Esophagus muscularis mucosa (tissue), 4 donors: Measurements from ENCODE around the gene PSAP.

Source experiments
- CTCF ChIP-seq, 3 experiments: fragments of 200-600 bp in 2 of 3; fragments of 450-650 bp in 1 of 3; sonication (generic) in 2 of 3; IDR thresholded peaks; one replicate each; pipeline ENCODE4 v1.5.1; 2017 to 2019; ENCODE audit warnings: antibody characterized with exemption in 3 of 3, mild to moderate bottlenecking in 2 of 3, moderate library complexity in 1 of 3
- EP300 ChIP-seq: sonication (generic); formaldehyde crosslinking; IDR thresholded peaks from one replicate; pipeline ENCODE4 v1.6.1; 2017; ENCODE audit warnings: antibody characterized with exemption
- POLR2A ChIP-seq: fragments of 450-650 bp; IDR thresholded peaks from one replicate; pipeline ENCODE4 v1.6.1; 2017; ENCODE audit warnings: antibody characterized with exemption, moderate library complexity, mild to moderate bottlenecking, low read depth
- POLR2AphosphoS5 ChIP-seq, 2 donors: sonication (generic); formaldehyde crosslinking; IDR thresholded peaks; one replicate each; pipeline ENCODE4 v1.6.1; 2017; ENCODE audit warnings: antibody characterized with exemption in 2 of 2

- TF ChIP-seq CTCF (IDR thresholded peaks at IDR 0.05) = no peak
- no peak for TF ChIP-seq POLR2A
- no peak for TF ChIP-seq EP300
- TF ChIP-seq POLR2AphosphoS5 (IDR thresholded peaks at IDR 0.05) = no peak
Observed at GRCh38 chr10:71821909-71822763, 28.9 kb downstream of the PSAP start.
